ENCODE measurements around the gene PRIMA1. TPM values are rescaled to one million over a fixed set of nuclear protein-coding genes. Genes with fewer than 3 reads are reported as not detected.

The PRIMA1 gene
- total RNA-seq, 2 donors from 2014 or later: 10.0 to 20.8 TPM

GRCh38 chr14:93714605-93715004, 73.7 kb downstream of the PRIMA1 start:
- Mint-ChIP-seq H3K36me3 (ENCODE audit: low read depth) (no peaks in the 10 kb centered on the region), H3K27me3 (ENCODE audit: insufficient read depth) (no peaks in the 10 kb centered on the region), H3K27ac (no peak overlapping the region), H3K9me3 (no peaks in the 10 kb centered on the region), H3K4me1 (peaks cover 24% of the 10 kb centered on the region), H3K4me3 (no peak overlapping the region)
- DNase-seq: peak; percentile 20
- Histone ChIP-seq H3K27me3 (ENCODE audit: control insufficient read depth, insufficient read depth, low read length, poor library complexity, severe bottlenecking) (no peaks in the 10 kb centered on the region), H3K4me1 (ENCODE audit: control insufficient read depth, insufficient read depth, low read length) (peaks cover 9% of the 10 kb centered on the region), H3K27ac (ENCODE audit: low read depth, low read length) (no peak overlapping the region), H3K9me3 (ENCODE audit: control insufficient read depth, low read length) (no peaks in the 10 kb centered on the region), H3K9ac (ENCODE audit: extremely low read depth, low read length, poor library complexity, severe bottlenecking) (no peak overlapping the region), H3K36me3 (ENCODE audit: control insufficient read depth, insufficient read depth, low read length) (no peaks in the 10 kb centered on the region), H3K4me3 (ENCODE audit: low read length) (no peak overlapping the region)
- no peak for TF ChIP-seq CTCF (conservative IDR thresholded peaks at IDR 0.05)
- WGBS, 2 experiments (ENCODE audit: insufficient coverage in 1 of 2, insufficient read length in 1 of 2): 92 to 97% methylated on average over 5 to 7 of the region's 7 CpGs

GRCh38 chr14:93713726-93714405, 74.4 kb downstream of the PRIMA1 start:
- H3K27ac Mint-ChIP-seq: no peak overlapping the region
- Histone ChIP-seq H3K4me3 (ENCODE audit: low read length) (no peak overlapping the region), H3K27me3 (ENCODE audit: control insufficient read depth, insufficient read depth, low read length, poor library complexity, severe bottlenecking) (no peaks in the 10 kb centered on the region), H3K9ac (ENCODE audit: extremely low read depth, low read length, poor library complexity, severe bottlenecking) (no peak overlapping the region), H3K9me3 (ENCODE audit: control insufficient read depth, low read length) (no peaks in the 10 kb centered on the region), H3K4me1 (ENCODE audit: control insufficient read depth, insufficient read depth, low read length) (peaks cover 9% of the 10 kb centered on the region), H3K27ac (ENCODE audit: low read depth, low read length) (no peak overlapping the region), H3K36me3 (ENCODE audit: control insufficient read depth, insufficient read depth, low read length) (no peaks in the 10 kb centered on the region)
- TF ChIP-seq CTCF (conservative IDR thresholded peaks at IDR 0.05): no peak
- H3K4me1 Mint-ChIP-seq: peaks cover 22% of the 10 kb centered on the region
- H3K9me3 Mint-ChIP-seq: no peaks in the 10 kb centered on the region
- peak; percentile 43 for DNase-seq
- H3K4me3 Mint-ChIP-seq: no peak overlapping the region
- 91 to 94% methylated on average over 11 to 13 of the region's 13 CpGs for WGBS, 2 experiments (ENCODE audit: insufficient coverage in 1 of 2, insufficient read length in 1 of 2)
- H3K36me3 Mint-ChIP-seq (ENCODE audit: low read depth): no peaks in the 10 kb centered on the region
- no peaks in the 10 kb centered on the region for H3K27me3 Mint-ChIP-seq (ENCODE audit: insufficient read depth)

GRCh38 chr14:93712838-93713724, 75.2 kb downstream of the PRIMA1 start:
- Mint-ChIP-seq H3K9me3 (no peaks in the 10 kb centered on the region), H3K27me3 (ENCODE audit: insufficient read depth) (no peaks in the 10 kb centered on the region), H3K4me1 (peaks cover 19% of the 10 kb centered on the region), H3K4me3 (no peak overlapping the region), H3K36me3 (ENCODE audit: low read depth) (no peaks in the 10 kb centered on the region), H3K27ac (peak overlapping the region; percentile 49)
- peaks cover 9% of the 10 kb centered on the region for H3K4me1 ChIP-seq (ENCODE audit: control insufficient read depth, insufficient read depth, low read length)
- no peaks in the 10 kb centered on the region for H3K27me3 ChIP-seq (ENCODE audit: control insufficient read depth, insufficient read depth, low read length, poor library complexity, severe bottlenecking)
- DNase-seq: peak; percentile 40
- H3K4me3 ChIP-seq (ENCODE audit: low read length): no peak overlapping the region
- no peak overlapping the region for H3K27ac ChIP-seq (ENCODE audit: low read depth, low read length)
- no peak for TF ChIP-seq CTCF (conservative IDR thresholded peaks at IDR 0.05)
- WGBS, 2 experiments (ENCODE audit: insufficient coverage in 1 of 2, insufficient read length in 1 of 2): 92% methylated on average over 12 to 18 of the region's 18 CpGs
- no peaks in the 10 kb centered on the region for H3K36me3 ChIP-seq (ENCODE audit: control insufficient read depth, insufficient read depth, low read length)
- H3K9me3 ChIP-seq (ENCODE audit: control insufficient read depth, low read length): no peaks in the 10 kb centered on the region
- no peak overlapping the region for H3K9ac ChIP-seq (ENCODE audit: extremely low read depth, low read length, poor library complexity, severe bottlenecking)

All from endodermal cell (in vitro differentiated cells).